Activated CD4-positive, CD25-positive, alpha-beta regulatory T cell (primary cell): ENCODE data around the gene DST.
"Not testable (repeated sequence)": the region's sequence is repeated elsewhere in the genome, so short reads cannot be mapped to it uniquely, and the experiment has no call there.

Experiments used
- DNase-seq, 4 experiments: peaks; one replicate each; lab custom pipeline; 2025; lab: John Stamatoyannopoulos, UW

DST gene

DNA sequence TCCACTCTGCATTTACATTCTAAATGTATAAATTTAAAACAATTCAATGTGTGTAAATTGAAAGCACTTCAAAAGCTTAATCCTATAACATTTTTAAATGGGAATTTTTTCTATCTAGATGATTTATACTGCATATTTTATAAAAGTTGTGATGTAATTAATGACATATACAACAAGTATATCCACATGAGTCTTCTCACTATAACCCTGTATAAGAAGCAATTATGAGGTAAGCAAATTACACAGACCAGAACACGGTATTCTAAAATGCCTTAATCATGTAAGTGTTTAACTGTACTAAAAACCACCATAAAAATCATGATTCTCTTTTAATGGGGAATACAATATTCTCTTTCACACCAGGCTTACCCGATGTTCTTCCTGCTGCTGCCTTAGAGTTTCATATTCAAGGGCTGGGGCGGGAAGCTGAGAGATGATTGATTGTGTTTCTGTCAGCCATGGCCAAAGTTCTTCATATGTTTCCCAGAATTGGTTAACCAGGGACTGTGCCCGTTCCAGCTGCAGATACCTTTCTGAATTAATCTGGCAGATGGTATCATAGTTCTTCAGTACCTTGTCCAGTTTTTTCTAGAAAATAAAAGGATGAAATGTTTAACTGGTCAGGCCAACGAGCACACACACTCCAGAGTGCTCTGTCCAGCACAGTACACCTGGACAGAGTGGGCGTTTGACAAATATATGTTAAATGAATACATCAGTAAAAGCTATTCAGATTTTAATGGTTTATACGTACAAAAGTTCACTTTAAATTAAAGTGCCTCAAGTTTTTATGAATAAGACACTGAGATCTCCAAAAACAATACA is 127.4 kb downstream of the DST start:
- no peak for DNase-seq

DNA sequence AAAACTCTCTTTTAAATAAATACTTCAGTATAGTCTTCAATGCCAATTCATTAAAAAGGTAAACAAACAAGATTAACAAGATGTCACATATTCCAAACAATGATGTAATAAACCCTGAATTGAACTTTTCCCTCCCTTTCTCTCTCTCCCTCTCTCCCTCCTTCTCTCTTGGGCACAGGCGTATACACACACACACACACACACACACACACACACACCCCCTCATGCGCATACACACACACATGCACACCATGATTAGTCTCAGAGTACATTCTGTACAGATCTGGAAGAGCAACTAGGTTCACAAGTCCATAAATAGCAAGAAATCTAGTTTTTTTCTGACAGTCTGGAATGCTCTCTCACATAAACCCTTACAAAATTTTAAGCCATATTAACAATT is 128.3 kb downstream of the DST start:
- DNase-seq = no peak

DNA sequence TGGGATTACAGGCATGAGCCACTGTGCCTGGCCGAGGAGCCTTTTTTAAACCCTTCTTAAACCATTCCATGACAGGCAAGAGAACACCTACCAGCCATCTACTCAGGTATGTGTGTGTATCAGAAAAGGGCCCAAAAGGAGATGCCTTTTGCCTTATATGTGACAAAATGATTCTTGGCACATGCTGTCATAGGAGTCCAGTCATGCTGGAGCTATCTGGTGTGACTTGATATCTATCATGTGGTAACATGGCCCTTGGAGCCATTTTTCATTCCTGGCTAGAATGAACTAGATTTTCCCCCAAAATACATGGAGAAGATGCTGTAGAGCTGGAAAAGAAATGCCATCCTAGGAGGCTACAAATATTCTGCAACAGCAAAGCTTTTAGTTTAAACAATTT is 129.1 kb downstream of the DST start:
- DNase-seq = no peak

- no peak for DNase-seq
These were observed 131.1 kb downstream of the DST start for GRCh38 chr6:56511591-56511990.

- DNase-seq = no peak
These were observed 131.6 kb downstream of the DST start for GRCh38 chr6:56510984-56511531.

DNA sequence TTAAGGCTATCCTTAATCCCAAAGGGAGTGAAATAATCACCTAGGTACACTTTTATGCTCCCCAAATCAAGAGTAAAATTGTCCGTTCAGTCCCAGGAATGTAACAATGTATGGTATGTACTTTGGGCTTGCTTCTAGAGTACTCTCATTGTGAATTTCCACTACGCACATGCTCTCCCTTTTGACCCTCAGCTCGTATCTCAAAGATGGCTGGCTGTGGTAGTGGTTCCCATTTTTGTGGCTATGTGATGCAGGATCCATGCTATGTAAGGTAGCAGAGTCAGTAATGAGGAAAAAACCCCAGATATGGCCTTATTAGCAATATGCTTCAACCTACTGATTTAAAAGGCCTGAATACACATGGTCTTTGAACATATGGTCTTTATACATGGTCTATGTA is 133.7 kb downstream of the DST start:
- DNase-seq = no peak

GRCh38 chr6:56507517-56507916 is 135.2 kb downstream of the DST start:
- no peak for DNase-seq

- DNase-seq = no peak
These were observed 137.0 kb downstream of the DST start for GRCh38 chr6:56505512-56506260.

DNA sequence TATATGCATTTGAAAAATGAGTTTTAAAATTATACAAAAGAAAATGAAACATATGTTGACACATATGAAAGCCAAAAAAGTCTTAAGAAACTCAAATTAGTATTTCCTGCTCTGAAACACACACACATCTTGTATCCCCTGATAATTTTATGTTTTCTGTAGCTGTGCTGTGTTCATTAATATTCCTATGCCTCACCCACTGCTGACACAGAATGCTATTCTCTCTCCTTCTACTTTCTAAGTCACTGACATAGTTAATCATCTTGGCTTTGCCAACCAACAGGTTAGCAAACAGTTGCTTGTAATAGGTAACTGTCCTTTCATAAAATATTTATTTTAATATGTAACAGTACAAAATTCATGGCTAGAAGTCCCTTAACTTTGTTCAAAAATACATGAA is 140.7 kb downstream of the DST start:
- DNase-seq = no peak

GRCh38 chr6:56499095-56499494 is 143.6 kb downstream of the DST start:
- no peak for DNase-seq

GRCh38 chr6:56497691-56498090 is 145.0 kb downstream of the DST start:
- DNase-seq = no peak

DNA sequence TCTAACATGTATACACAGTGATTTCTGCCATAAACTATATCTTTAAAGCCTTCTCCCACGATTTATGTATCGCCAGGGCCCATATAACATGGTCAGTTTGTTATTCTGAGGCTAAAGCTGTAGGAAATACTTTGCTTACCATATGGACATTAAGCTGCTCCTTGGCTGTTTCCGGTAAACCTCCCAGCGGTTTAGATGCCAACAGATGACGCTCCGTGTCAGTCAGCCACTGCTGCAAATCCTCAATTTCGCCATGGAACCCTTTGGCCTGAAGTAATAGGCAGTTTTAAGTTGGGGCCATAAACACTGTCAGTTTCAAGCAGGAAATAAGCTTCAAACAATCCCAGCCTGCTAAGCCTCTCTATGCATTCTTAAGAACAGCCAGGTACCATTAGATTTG is 145.4 kb downstream of the DST start:
- no peak for DNase-seq

DNA sequence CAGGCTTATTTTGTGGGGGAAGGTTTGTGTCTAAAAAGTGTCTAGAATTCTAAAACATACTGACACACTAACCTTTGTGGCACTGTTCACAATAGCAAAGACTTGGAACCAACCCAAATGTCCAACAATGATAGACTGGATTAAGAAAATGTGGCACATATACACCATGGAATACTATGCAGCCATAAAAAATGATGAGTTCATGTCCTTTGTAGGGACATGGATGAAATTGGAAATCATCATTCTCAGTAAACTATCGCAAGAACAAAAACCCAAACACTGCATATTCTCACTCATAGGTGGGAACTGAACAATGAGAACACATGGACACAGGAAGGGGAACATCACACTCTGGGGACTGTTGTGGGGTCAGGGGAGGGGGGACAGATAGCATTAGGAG is 146.0 kb downstream of the DST start:
- DNase-seq = not testable (repeated sequence)

GRCh38 chr6:56495654-56496053 is 147.0 kb downstream of the DST start:
- DNase-seq = no peak

DNA sequence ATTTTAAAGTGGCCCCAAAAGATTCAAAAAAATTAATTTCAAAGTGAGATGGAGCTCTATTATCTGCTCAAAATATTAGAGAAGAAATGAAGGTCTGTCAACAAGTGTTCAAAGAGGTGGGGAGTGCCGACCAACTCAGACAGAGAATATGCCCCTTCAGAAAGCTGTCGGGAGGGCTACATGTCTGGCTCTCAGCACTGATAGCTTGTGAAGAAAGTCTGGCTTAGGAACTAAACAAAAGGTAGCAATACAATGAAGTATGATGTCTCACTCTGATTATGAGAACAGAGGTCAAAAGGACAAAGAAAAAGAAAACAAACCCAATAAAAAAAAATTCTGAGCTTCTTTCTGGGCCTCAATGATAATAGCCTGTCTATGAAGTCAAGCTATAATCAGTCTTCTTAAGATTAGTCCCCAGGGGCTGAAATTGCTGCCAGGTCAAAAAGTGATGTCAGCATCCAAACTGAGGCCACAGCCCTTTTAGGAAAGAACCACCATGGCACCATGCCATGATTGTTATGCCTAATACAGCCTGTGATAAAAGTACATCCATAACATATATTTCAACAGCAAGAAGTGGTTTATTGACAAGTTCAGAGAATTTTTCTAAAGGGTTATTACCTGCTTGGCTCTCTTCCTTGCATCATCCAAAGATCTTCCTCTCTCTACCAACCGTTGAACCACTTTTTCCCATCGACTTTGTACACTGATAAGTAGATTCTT is 150.9 kb downstream of the DST start:
- DNase-seq = no peak

DNA sequence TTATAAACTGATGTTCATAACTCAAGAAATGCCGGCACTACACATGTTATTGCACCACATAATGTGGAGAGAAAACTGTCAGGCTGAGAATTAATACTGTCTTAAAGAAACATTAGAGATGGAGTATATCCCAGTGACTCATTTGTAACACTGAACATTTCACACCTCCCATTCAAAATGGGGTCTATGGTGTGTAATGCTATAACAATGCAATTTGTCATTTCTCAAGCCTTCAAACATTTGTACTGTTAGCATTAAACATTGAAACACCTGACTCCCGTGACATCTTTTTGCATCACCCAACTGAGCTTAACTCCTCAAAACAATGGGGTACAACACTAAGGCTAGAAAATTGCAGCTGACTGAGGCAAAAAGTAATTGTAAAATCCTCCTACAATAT is 151.7 kb downstream of the DST start:
- DNase-seq = no peak

DNA sequence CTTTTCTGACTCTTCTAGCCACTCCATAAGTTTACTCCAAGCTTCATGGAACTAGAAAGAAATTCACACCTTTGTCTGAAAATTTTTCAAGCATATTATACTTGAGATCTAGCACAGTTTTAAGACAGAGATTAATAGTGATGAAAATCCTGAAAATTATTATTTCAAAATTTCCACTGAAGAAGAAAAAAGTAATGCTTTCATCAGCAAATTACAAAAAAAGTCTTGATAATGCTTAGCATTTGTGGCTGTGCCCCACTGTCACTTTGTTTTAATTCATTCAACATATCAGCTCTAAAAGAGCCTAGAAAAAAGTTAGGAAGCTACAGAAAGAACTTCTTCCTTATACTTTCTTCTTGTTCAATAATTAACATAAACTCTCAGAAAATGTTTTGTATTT is 153.1 kb downstream of the DST start:
- DNase-seq = no peak

DNA sequence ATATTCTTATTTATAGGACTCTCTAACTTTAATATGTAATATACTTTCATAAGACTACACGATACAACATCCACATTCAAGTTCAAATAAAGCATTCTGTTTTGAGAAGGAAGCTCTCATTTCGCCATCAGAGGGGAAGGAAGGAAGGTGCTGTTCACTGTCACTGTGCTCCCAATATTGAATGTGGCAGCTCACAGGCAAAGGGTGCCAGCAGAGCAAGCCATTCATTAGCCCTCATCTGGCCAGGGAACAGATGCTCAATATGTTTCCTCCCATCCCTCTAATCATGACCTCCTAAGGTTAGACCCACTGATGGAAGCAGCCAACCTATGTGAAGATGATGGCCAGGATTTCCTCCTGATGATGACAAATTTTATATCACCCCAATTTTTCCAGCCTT is 154.4 kb downstream of the DST start:
- no peak for DNase-seq

DNA sequence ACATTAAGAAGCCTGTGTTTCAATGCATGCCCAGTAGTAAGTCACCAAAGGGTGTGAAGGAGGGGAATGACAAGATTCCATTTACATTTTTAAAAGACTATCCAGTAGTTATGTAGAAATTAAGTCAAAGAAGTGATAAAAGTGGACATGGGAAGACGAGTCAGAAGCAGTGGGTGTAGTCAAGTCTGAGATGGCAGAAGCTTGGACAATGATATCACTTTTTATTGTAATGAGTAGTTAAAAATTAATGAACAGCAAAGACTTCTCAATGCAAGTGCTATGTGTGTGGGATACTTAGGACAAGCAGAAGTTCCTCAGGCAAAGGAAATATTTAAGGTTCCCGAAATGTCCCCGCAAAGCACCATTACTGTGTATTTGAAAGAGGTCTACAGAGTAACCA is 156.0 kb downstream of the DST start:
- DNase-seq = no peak

GRCh38 chr6:56484669-56485068 is 158.0 kb downstream of the DST start:
- no peak for DNase-seq

DNA sequence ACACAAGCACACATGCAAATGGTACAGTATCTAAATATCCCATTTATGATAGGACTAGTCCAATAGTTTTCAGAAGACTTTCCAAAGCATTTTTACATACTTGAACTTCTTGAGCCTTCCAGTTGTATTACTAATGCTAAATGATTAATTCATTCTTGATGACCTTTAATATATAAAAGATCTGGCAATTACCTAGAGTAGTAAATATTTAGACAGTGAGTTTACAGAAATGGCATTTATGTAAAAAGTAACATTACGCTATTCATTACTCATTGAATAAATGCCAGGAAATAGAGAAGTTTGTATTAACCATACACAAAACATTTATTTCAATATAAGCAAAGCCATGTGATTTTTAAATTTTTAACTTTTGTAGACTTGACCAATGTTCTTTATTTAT is 158.8 kb downstream of the DST start:
- DNase-seq = no peak

- no peak for DNase-seq
These were observed 160.2 kb downstream of the DST start for GRCh38 chr6:56482525-56482924.

- no peak for DNase-seq
These were observed 160.7 kb downstream of the DST start for GRCh38 chr6:56481957-56482356.
